Body of pancreas (tissue), 4 donors: ENCODE measurements around the gene IGSF21. TPM values are rescaled to one million over a fixed set of nuclear protein-coding genes. Genes with fewer than 3 reads are reported as not detected.
"Not testable (repeated sequence)": the region's sequence is repeated elsewhere in the genome, so short reads cannot be mapped to it uniquely, and the experiment has no call there.

Experiments
- ATAC-seq: fragments of 150-250 bp; one replicate; pipeline ENCODE4 v1.9.1; 2016
- DNase-seq, 4 donors: peaks; one replicate each; pipeline ENCODE4 v3.0.0-alpha.2; 2019
- H3K27ac ChIP-seq, 4 donors: fragments of 200-600 bp; sonication (generic); 1 replicate in 3 of 4; 2 replicates in 1 of 4; pipeline versions ENCODE4 v1.5.1 to v1.6.1; 2016 to 2019; ENCODE audit warnings: mild to moderate bottlenecking in 1 of 4, mixed read lengths in 1 of 4, moderate library complexity in 1 of 4
- H3K27me3 ChIP-seq, 2 donors: fragments of 200-600 bp; sonication (generic); one replicate each; pipeline ENCODE4 v1.6.0; 2016; ENCODE audit warnings: mild to moderate bottlenecking in 1 of 2
- H3K36me3 ChIP-seq, 2 donors: fragments of 200-600 bp; sonication (generic); replicated peaks in 1 of 2; 2 replicates each; pipeline ENCODE4 v1.5.1; 2016; ENCODE audit warnings: low read depth in 2 of 2; ENCODE audit not compliant: insufficient read depth in 1 of 2
- H3K4me1 ChIP-seq: fragments of 200-600 bp; sonication (generic); one replicate; pipeline ENCODE4 v1.6.0; 2016
- H3K4me3 ChIP-seq, 2 donors: fragments of 200-600 bp; sonication (generic); 1 replicate in 1 of 2; 2 replicates in 1 of 2; pipeline ENCODE4 v1.5.1; 2016 to 2019
- H3K9me3 ChIP-seq, 3 donors: fragments of 200-600 bp; sonication (generic); 1 replicate in 2 of 3; 2 replicates in 1 of 3; pipeline ENCODE4 v1.5.1; 2016
- POLR2A ChIP-seq, 3 donors: fragments of 450-650 bp; IDR thresholded peaks; one replicate each; pipeline ENCODE4 v1.6.1; 2016; ENCODE audit warnings: antibody characterized with exemption in 3 of 3, mild to moderate bottlenecking in 2 of 3
- WGBS, 2 donors: methylation state at CpG; one replicate each; pipeline ENCODE4 v1.1.5; 2017; 5-methylcytosine and 5-hydroxymethylcytosine counted together
- intact Hi-C: fragments of 100-400 bp; cut with DNase I; formaldehyde crosslinking; loops from one replicate; pipeline ENCODE4 v1.15.1; 2023
- total RNA-seq, 2 donors: library from RNA; depleted of rRNA; stranded (reverse); fragments of >200 nt; gene quantifications; one replicate each; pipeline ENCODE4 v1.1.0, GENCODE V29; 2016
- TF ChIP-seq, protein P1 (sequence below), 7 experiments: fragments of 450-650 bp in 4 of 7; fragments of 200-600 bp in 3 of 7; sonication (generic) in 3 of 7; IDR thresholded peaks; one replicate each; pipeline ENCODE4 v1.5.1; 2016 to 2019; ENCODE audit warnings: antibody characterized with exemption in 7 of 7

IGSF21 gene
- total RNA-seq, 2 donors from 2014 or later, result 0.33 to 2.1 TPM

DNA sequence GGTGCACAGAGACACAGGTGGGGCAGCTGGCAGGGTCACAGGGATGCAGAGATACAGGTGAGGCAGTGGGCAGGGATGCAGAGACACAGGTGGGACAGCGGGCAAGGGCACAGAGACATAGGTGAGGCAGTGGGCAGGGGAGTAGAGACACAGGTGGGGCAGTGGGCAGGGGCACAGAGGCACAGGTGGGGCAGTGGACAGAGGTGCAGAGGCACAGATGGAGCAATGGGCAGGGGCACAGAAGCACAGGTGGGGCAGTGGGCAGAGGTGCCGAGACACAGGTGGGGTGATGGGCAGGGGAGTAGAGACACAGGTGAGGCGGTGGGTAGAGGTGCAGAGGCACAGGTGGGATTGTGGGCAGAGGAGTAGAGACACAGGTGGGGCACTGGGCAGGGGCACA is 255.8 kb downstream of the IGSF21 start:
- TF ChIP-seq POLR2A (IDR thresholded peaks at IDR 0.05), result no peak
- TF ChIP-seq, protein P1, sequence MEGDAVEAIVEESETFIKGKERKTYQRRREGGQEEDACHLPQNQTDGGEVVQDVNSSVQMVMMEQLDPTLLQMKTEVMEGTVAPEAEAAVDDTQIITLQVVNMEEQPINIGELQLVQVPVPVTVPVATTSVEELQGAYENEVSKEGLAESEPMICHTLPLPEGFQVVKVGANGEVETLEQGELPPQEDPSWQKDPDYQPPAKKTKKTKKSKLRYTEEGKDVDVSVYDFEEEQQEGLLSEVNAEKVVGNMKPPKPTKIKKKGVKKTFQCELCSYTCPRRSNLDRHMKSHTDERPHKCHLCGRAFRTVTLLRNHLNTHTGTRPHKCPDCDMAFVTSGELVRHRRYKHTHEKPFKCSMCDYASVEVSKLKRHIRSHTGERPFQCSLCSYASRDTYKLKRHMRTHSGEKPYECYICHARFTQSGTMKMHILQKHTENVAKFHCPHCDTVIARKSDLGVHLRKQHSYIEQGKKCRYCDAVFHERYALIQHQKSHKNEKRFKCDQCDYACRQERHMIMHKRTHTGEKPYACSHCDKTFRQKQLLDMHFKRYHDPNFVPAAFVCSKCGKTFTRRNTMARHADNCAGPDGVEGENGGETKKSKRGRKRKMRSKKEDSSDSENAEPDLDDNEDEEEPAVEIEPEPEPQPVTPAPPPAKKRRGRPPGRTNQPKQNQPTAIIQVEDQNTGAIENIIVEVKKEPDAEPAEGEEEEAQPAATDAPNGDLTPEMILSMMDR (IDR thresholded peaks at IDR 0.05), result no peak
- Histone ChIP-seq H3K9me3 (no peaks in the 10 kb centered on the region), H3K27ac (no peak overlapping the region), H3K4me3 (no peak overlapping the region), H3K36me3 (no peaks in the 10 kb centered on the region), H3K4me1 (no peaks in the 10 kb centered on the region), H3K27me3 (no peaks in the 10 kb centered on the region)
- intact Hi-C loops, result no loop called here
- no peak for ATAC-seq
- DNase-seq, result no peak
- WGBS, 2 donors, result 61 to 83% methylated on average over 3 of the region's 3 CpGs

DNA sequence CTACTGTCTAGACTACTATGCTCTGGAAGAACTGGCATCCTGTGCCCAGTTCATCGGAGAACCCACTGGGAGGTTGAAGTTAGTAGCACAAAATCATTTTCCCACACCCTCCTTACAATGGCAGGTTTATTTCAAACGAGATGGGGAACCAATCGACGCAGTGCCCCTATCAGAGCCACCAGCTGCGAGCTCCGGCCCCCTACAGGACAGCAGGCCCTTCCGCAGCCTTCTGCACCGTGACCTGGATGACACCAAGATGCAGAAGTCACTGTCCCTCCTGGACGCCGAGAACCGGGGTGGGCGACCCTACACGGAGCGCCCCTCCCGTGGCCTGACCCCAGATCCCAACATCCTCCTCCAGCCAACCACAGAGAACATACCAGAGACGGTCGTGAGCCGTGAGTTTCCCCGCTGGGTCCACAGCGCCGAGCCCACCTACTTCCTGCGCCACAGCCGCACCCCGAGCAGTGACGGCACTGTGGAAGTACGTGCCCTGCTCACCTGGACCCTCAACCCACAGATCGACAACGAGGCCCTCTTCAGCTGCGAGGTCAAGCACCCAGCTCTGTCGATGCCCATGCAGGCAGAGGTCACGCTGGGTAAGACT is 257.6 kb downstream of the IGSF21 start:
- no peaks in the 10 kb centered on the region for H3K36me3 ChIP-seq
- H3K27me3 ChIP-seq, result no peaks in the 10 kb centered on the region
- H3K27ac ChIP-seq, result no peak overlapping the region
- no peak for ATAC-seq
- no peaks in the 10 kb centered on the region for H3K9me3 ChIP-seq
- H3K4me1 ChIP-seq, result no peaks in the 10 kb centered on the region
- WGBS, 2 donors, result 84 to 91% methylated on average over 1 to 31 of the region's 31 CpGs
- no peak for DNase-seq
- no peak overlapping the region for H3K4me3 ChIP-seq
- TF ChIP-seq, protein P1 (IDR thresholded peaks at IDR 0.05), result no peak
- TF ChIP-seq POLR2A (IDR thresholded peaks at IDR 0.05), result no peak
- intact Hi-C loops, result no loop called here

DNA sequence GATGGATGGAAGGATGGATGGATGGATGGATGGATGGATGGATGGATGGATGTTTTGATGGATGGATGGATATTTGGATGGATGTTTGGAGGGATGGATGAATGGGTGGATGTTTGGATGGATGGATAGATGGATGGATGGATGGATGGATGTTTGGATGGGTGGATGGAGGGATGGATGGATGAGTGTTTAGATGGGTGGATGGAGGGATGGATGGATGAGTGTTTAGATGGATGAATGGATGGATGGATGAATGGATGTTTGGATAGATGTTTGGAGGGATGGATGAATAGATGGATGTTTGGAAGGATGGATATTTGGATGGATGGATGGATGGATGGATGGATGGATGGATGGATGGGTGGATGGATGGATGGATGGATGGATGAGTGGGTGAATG is 264.9 kb downstream of the IGSF21 start:
- DNase-seq, ATAC-seq, intact Hi-C loops, H3K9me3 ChIP-seq, H3K36me3 ChIP-seq, H3K4me1 ChIP-seq, H3K27ac ChIP-seq, H3K27me3 ChIP-seq, H3K4me3 ChIP-seq: not testable (repeated sequence)

DNA sequence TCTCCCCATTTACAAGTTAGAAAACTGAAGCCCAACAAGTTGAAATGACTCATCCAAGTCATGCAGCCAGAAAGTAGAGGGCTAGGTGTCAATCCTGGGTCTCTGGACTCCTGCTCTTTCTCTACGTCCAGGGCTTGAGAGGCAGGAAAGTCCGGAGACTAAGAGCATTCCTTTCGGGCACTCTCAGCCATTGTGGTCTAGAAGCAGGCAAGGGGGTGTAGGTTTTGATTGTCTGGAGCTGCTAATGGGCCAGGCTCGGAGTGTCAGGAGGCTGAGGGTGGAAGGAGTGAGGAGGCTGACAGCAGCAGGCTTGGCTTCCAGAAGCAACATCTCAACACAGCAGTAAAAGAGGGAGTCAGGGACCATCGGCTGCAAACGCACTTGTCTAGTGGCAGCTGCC is 265.6 kb downstream of the IGSF21 start:
- ATAC-seq, result no peak
- Histone ChIP-seq H3K27me3 (no peaks in the 10 kb centered on the region), H3K36me3 (no peaks in the 10 kb centered on the region), H3K4me1 (no peaks in the 10 kb centered on the region), H3K9me3 (no peaks in the 10 kb centered on the region), H3K27ac (no peak overlapping the region), H3K4me3 (no peak overlapping the region)
- WGBS, 2 donors, result 56 to 63% methylated on average over 6 of the region's 6 CpGs
- no peak for TF ChIP-seq POLR2A (IDR thresholded peaks at IDR 0.05)
- TF ChIP-seq, protein P1 (IDR thresholded peaks at IDR 0.05), result no peak
- no peak for DNase-seq
- intact Hi-C loops, result no loop called here

DNA sequence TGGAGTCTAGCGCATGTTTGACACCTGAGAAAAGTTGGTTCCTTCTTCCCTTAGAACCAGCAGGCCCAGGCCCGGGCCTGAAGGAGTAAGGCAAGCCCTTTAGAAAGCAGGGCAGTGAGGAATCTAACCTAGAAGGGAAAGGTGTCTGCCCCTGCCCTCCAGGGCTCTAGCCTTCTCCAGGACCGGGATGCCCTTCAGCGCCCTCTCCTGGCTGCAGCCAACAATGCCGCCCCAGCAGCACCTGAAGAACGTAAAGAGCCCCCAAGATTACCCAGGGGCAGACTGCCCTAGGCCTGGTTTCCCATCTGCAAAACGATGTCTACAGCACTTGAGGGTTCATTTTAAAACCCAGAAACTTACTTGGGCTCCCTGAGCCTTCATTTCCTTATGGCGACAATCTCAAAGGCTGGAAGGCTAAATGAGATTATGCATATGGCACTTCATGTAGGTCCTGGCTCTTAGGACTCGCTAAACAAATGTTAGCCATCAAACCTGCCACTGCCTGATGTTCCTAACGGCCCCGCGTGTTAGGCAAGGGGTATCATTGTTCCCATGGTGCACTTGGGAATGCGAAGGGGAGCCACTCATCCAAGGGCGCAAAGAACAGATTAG is 266.4 kb downstream of the IGSF21 start:
- no peak overlapping the region for H3K27ac ChIP-seq
- H3K9me3 ChIP-seq, result no peaks in the 10 kb centered on the region
- no peaks in the 10 kb centered on the region for H3K27me3 ChIP-seq
- 45 to 49% methylated on average over 11 to 14 of the region's 14 CpGs for WGBS, 2 donors
- intact Hi-C loops, result no loop called here
- DNase-seq (peak in 2 of 4 donors; percentile 9 to 31), ATAC-seq (no peak)
- H3K4me3 ChIP-seq, result no peak overlapping the region
- H3K4me1 ChIP-seq, result no peaks in the 10 kb centered on the region
- H3K36me3 ChIP-seq, result no peaks in the 10 kb centered on the region
- no peak for TF ChIP-seq POLR2A (IDR thresholded peaks at IDR 0.05)
- TF ChIP-seq, protein P1 (IDR thresholded peaks at IDR 0.05), result peak in 4 of 7 experiments; percentile 6 to 28 (median 14)
